GM12891 (cell line): ENCODE data around the gene PFKFB2.

ENCODE experiments used
- POLR2A ChIP-seq: IDR thresholded peaks from 2 replicates; pipeline ENCODE4 v1.6.1; 2011; ENCODE audit warnings: low read depth, low read length, control low read depth
- SPI1 ChIP-seq: IDR thresholded peaks from 2 replicates; pipeline ENCODE4 v1.6.1; 2011; ENCODE audit warnings: low read depth, low read length, control low read depth

- no peak for TF ChIP-seq POLR2A
- TF ChIP-seq SPI1 = no peak
Observed at GRCh38 chr1:207081806-207082205, 28.7 kb downstream of the PFKFB2 start.
